Measurements from ENCODE around the gene DBT.

Gene DBT

GRCh38 chr1:100187912-100188311 lies 61.7 kb downstream of the DBT start:
- no peak for DNase-seq

- no peak for DNase-seq
Observed at GRCh38 chr1:100184536-100184935, 65.1 kb downstream of the DBT start.

- DNase-seq: no peak
Observed at GRCh38 chr1:100183370-100183769, 66.3 kb downstream of the DBT start.

- DNase-seq: no peak
Observed at GRCh38 chr1:100178091-100178490, 71.5 kb downstream of the DBT start, which contains the start of gene LRRC39. TSS of gene LRRC39 (minus strand) at chr1:100178256. CDS start at chr1:100168516, 9,740 bp downstream.

GRCh38 chr1:100177295-100178041 lies 72.2 kb downstream of the DBT start:
- no peak for DNase-seq

GRCh38 chr1:100168051-100168450 lies 81.6 kb downstream of the DBT start:
- no peak for DNase-seq

- no peak for DNase-seq
Observed at GRCh38 chr1:100164702-100165101, 84.9 kb downstream of the DBT start.

- no peak for DNase-seq
Observed at GRCh38 chr1:100164216-100164615, 85.4 kb downstream of the DBT start.

GRCh38 chr1:100162881-100163280 lies 86.8 kb downstream of the DBT start:
- no peak for DNase-seq

GRCh38 chr1:100152271-100152670 lies 97.4 kb downstream of the DBT start:
- no peak for DNase-seq

- no peak for DNase-seq
Observed at GRCh38 chr1:100151679-100152078, 98.0 kb downstream of the DBT start.

- DNase-seq: no peak
Observed at GRCh38 chr1:100147875-100148274, 101.8 kb downstream of the DBT start.

GRCh38 chr1:100146958-100147357 lies 102.7 kb downstream of the DBT start:
- DNase-seq: no peak

- no peak for DNase-seq
Observed at GRCh38 chr1:100145116-100145515, 104.5 kb downstream of the DBT start.

GRCh38 chr1:100142343-100142742 lies 107.3 kb downstream of the DBT start:
- no peak for DNase-seq

GRCh38 chr1:100141192-100141591 lies 108.4 kb downstream of the DBT start:
- no peak for DNase-seq

- no peak for DNase-seq
Observed at GRCh38 chr1:100137602-100138001, 112.0 kb downstream of the DBT start.
